Bronchial epithelial cell (primary cell): ENCODE data around the gene PRORP. TPM values are rescaled to one million over a fixed set of nuclear protein-coding genes. Genes with fewer than 3 reads are reported as not detected.

Source experiments
- DNase-seq: peaks from one replicate; pipeline ENCODE4 v3.0.0-alpha.2; 2010; ENCODE audit warnings: low read depth
- FAIRE-seq: peaks from 2 replicates; lab custom pipeline; 2011; peaks lifted over from hg19 to GRCh38; lab: Jason Lieb, UNC
- H3K27me3 ChIP-seq: 2 replicates; pipeline ENCODE4 v1.5.1; 2011; ENCODE audit warnings: low read length; ENCODE audit not compliant: control insufficient read depth, insufficient read depth
- H3K36me3 ChIP-seq: 2 replicates; pipeline ENCODE4 v1.5.1; 2011; ENCODE audit warnings: low read length; ENCODE audit not compliant: control insufficient read depth, insufficient read depth
- H3K4me3 ChIP-seq: 2 replicates; pipeline ENCODE4 v1.5.1; 2011; ENCODE audit warnings: mild to moderate bottlenecking, low read depth, low read length, control low read depth
- total RNA-seq: library from RNA; depleted of rRNA; stranded (reverse); fragments of >200 nt; gene quantifications from 2 replicates; pipeline ENCODE4 v1.2.1, GENCODE V29; 2014
- TF ChIP-seq, protein P1 (sequence below): IDR thresholded peaks from 2 replicates; pipeline ENCODE4 v1.5.1; 2011; ENCODE audit warnings: mild to moderate bottlenecking, moderate library complexity, low read length, control low read depth, inconsistent platforms; ENCODE audit not compliant: insufficient read depth, severe bottlenecking

Gene PRORP
- total RNA-seq, 1 donor from 2014 or later, result 24.5 TPM

DNA sequence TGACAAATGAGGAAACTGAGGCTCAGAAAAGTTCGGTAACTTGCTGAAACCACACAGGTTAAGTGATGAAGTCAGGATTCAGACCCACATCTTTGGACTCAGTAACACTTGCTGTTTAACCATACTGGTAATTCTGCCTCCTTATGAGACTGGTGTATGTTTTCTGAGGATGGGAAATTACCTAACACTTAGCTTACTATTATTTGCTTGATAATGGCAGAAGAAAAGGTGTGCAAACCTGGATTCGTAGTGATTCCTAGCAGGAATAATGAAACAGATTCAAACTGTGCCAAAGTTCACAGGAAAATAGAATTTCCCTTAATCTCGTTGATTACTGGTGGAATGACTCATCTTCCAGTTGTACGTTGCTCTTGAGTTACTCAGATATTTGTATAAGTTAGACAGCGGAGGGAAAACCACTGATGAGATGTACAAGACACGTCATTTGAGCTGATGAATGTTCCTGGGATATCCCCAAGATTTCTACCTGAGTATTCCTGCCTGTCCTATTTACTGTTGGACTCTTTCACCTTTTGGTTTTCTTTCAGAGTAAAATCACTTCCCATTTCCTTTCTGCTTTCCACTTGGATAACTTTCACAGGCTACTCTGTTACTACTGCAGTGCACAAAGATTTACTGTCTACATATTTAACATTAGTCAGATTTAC is 37.5 kb downstream of the PRORP start:
- TF ChIP-seq, protein P1, sequence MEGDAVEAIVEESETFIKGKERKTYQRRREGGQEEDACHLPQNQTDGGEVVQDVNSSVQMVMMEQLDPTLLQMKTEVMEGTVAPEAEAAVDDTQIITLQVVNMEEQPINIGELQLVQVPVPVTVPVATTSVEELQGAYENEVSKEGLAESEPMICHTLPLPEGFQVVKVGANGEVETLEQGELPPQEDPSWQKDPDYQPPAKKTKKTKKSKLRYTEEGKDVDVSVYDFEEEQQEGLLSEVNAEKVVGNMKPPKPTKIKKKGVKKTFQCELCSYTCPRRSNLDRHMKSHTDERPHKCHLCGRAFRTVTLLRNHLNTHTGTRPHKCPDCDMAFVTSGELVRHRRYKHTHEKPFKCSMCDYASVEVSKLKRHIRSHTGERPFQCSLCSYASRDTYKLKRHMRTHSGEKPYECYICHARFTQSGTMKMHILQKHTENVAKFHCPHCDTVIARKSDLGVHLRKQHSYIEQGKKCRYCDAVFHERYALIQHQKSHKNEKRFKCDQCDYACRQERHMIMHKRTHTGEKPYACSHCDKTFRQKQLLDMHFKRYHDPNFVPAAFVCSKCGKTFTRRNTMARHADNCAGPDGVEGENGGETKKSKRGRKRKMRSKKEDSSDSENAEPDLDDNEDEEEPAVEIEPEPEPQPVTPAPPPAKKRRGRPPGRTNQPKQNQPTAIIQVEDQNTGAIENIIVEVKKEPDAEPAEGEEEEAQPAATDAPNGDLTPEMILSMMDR, result no peak
- no peak for FAIRE-seq
- DNase-seq, result peak; percentile 99
- Histone ChIP-seq H3K27me3 (no peaks in the 10 kb centered on the region), H3K36me3 (peaks cover 1% of the 10 kb centered on the region), H3K4me3 (no peak overlapping the region)

DNA sequence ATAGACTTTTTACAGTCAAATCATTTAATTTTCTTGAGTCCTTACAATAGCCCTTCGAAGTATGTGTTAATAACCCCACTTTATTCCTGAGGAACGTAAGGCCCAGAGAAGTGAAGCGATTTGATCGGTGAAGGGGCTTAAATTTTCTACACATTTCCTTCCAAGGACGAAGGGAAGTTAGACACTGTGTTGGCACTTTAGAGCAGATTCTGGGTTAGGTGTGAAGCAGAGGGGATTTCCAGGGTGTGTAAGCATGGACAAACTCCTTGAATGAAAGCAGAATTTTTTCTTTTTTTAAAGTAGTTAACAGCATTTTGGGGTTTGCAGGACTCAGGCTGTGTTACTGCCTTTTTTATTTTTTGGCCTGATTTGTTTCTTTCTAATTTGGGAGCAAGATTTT is 38.9 kb downstream of the PRORP start:
- DNase-seq, result peak; percentile 63
- TF ChIP-seq, protein P1, result no peak
- FAIRE-seq, result no peak
- no peaks in the 10 kb centered on the region for H3K27me3 ChIP-seq
- H3K4me3 ChIP-seq, result no peak overlapping the region
- peaks cover 1% of the 10 kb centered on the region for H3K36me3 ChIP-seq

DNA sequence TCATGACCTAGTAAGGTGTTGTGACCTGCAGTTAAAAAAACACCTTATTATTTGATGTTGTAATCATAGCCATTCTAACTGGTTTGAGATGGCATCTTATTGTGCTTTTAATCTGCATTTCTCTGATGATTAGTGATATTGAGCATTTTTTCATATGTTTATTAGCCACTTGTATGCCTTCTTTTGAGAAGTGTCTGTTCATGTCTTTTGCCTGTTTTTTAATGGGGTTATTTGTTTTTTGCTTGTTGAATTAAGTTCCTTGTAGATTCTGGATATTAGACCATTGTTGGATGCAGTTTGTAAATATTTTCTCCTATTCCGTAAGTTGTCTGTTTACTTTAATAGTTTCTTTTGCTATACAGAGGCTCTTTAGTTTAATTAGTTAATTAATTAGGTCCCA is 41.0 kb downstream of the PRORP start:
- no peak overlapping the region for H3K4me3 ChIP-seq
- H3K27me3 ChIP-seq, result no peaks in the 10 kb centered on the region
- TF ChIP-seq, protein P1, result no peak
- FAIRE-seq (no peak), DNase-seq (no peak)
- peaks cover 3% of the 10 kb centered on the region for H3K36me3 ChIP-seq

DNA sequence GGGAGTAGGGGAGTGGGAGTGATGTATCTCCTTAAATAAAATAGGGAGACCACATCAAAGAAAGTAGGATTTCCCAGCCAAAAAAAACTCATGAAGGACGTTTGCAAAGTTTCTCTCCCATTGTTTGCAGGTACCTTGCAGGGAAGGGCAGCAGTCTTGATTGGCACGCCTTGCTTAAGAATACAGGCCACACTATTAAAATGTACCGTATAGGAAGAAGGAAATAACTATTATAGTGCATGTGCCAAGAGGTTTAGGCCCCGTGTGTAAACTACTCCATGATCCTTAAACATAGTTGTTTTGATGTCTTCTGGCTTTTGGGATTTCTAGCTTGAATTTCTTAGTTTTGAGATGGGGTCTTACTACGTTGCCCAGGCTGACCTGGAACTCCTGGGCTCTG is 42.5 kb downstream of the PRORP start:
- no peak overlapping the region for H3K4me3 ChIP-seq
- TF ChIP-seq, protein P1, result no peak
- peaks cover 1% of the 10 kb centered on the region for H3K36me3 ChIP-seq
- DNase-seq (no peak), FAIRE-seq (no peak)
- no peaks in the 10 kb centered on the region for H3K27me3 ChIP-seq

DNA sequence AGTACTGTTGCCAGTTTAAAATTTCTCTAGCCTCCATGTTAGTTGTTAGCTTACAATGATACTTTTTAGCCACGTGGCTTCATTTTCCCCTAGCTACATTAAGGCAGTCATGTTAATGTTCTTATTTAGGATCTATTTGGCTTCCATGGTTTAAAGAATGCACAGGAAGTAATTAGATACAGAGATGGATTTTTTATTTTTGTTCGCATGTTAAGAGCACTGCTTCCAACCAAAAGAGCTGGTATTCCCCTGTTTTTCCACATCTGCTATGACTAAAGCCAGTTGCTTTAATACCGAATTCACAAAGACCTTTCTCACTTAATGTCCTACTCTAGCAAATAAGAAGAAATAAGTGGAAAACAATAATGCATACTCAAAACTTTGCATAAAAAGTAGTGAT is 45.1 kb downstream of the PRORP start:
- no peak for DNase-seq
- Histone ChIP-seq H3K4me3 (no peak overlapping the region), H3K36me3 (peaks cover 1% of the 10 kb centered on the region), H3K27me3 (no peaks in the 10 kb centered on the region)
- TF ChIP-seq, protein P1, result no peak
- no peak for FAIRE-seq

Other genes with a start within 250 kb of the PRORP start
- gene BAZ1A, start 247.2 kb upstream of the PRORP start, total RNA-seq, result 34.6 and 35.0 TPM in 2 replicates
- 86.2 and 87.1 TPM in 2 replicates for gene SRP54, start 139.6 kb upstream of the PRORP start, total RNA-seq
- gene FAM177A1, start 76.3 kb upstream of the PRORP start, total RNA-seq, result 42.9 and 49.8 TPM in 2 replicates
- gene PPP2R3C, start 562 bp upstream of the PRORP start, total RNA-seq, result 12.2 and 15.0 TPM in 2 replicates
- gene PSMA6, start 169.8 kb downstream of the PRORP start, total RNA-seq, result 159 and 222 TPM in 2 replicates